ENCODE data around the gene SART1.
"Not testable (repeated sequence)": the region's sequence is repeated elsewhere in the genome, so short reads cannot be mapped to it uniquely, and the experiment has no call there.

DNA sequence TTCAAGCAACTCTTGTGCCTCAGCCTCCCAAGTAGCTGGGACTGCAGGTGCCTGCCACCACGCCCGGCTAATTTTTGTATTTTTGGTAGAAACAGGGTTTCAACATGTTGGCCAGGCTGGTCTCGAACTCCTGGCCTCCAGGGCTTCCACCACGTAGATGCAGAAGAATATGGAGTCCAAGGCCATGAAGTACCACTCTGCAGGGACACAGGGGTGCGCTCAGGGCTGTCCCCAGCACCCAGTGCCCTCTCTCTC is 61.6 kb downstream of the SART1 start:
- TF ChIP-seq POLR2AphosphoS5 (IDR thresholded peaks at IDR 0.05; ENCODE audit: borderline replicate concordance, low read depth, low read length); EZH2 (IDR thresholded peaks at IDR 0.05); FOXP2 (optimal IDR thresholded peaks at IDR 0.05; ENCODE audit: control extremely low read depth, extremely low read length, insufficient read depth): not testable (repeated sequence)

All from SK-N-MC (cell line).